Tibial nerve (tissue), 4 donors: ENCODE measurements around the gene BGLAP. TPM values are rescaled to one million over a fixed set of nuclear protein-coding genes. Genes with fewer than 3 reads are reported as not detected.

Source experiments
- DNase-seq, 2 donors: peaks; one replicate each; pipeline ENCODE4 v3.0.0-alpha.2; 2019; ENCODE audit warnings: low spot score in 2 of 2
- H3K27ac ChIP-seq, 4 donors: fragments of 200-600 bp; sonication (generic) in 3 of 4; one replicate each; pipeline ENCODE4 v1.5.1; 2017 to 2019; ENCODE audit warnings: mild to moderate bottlenecking in 1 of 4
- H3K27me3 ChIP-seq, 2 donors: fragments of 200-600 bp; sonication (generic) in 1 of 2; one replicate each; pipeline versions ENCODE4 v1.5.1 to v1.6.0; 2017 to 2019
- H3K36me3 ChIP-seq, 3 donors: fragments of 200-600 bp; sonication (generic); one replicate each; pipeline ENCODE4 v1.5.1; 2018 to 2019
- H3K4me1 ChIP-seq, 4 donors: fragments of 200-600 bp; sonication (generic) in 3 of 4; one replicate each; pipeline ENCODE4 v1.5.1; 2017 to 2019
- H3K4me3 ChIP-seq, 4 donors: fragments of 200-600 bp; sonication (generic) in 3 of 4; one replicate each; pipeline ENCODE4 v1.5.1; 2017 to 2019; ENCODE audit warnings: mild to moderate bottlenecking in 1 of 4, moderate library complexity in 1 of 4
- H3K9me3 ChIP-seq, 4 donors: fragments of 200-600 bp; sonication (generic) in 3 of 4; one replicate each; pipeline ENCODE4 v1.5.1; 2017 to 2019
- CTCF ChIP-seq, 5 experiments: fragments of 200-600 bp in 3 of 5; fragments of 450-650 bp in 2 of 5; sonication (generic) in 3 of 5; IDR thresholded peaks; one replicate each; pipeline ENCODE4 v1.5.1; 2016 to 2019; ENCODE audit warnings: antibody characterized with exemption in 5 of 5, mild to moderate bottlenecking in 3 of 5, moderate library complexity in 2 of 5
- EP300 ChIP-seq, 2 donors: sonication (generic); formaldehyde crosslinking; IDR thresholded peaks; one replicate each; pipeline ENCODE4 v1.6.1; 2017; ENCODE audit warnings: antibody characterized with exemption in 2 of 2, mild to moderate bottlenecking in 1 of 2
- POLR2A ChIP-seq, 2 donors: fragments of 450-650 bp; IDR thresholded peaks; one replicate each; pipeline ENCODE4 v1.6.1; 2017; ENCODE audit warnings: antibody characterized with exemption in 2 of 2, mild to moderate bottlenecking in 2 of 2, moderate library complexity in 2 of 2
- WGBS, 2 donors: methylation state at CpG; one replicate each; pipeline ENCODE4 v1.1.5; 2018; 5-methylcytosine and 5-hydroxymethylcytosine counted together
- total RNA-seq, 4 donors: library from RNA; depleted of rRNA; stranded (reverse); fragments of >200 nt; gene quantifications; one replicate each; pipeline ENCODE4 v1.1.0, GENCODE V29; 2016

Gene BGLAP
- total RNA-seq, 4 donors from 2014 or later = 2.1 to 5.2 (median 2.7) TPM; not detected in 1

DNA sequence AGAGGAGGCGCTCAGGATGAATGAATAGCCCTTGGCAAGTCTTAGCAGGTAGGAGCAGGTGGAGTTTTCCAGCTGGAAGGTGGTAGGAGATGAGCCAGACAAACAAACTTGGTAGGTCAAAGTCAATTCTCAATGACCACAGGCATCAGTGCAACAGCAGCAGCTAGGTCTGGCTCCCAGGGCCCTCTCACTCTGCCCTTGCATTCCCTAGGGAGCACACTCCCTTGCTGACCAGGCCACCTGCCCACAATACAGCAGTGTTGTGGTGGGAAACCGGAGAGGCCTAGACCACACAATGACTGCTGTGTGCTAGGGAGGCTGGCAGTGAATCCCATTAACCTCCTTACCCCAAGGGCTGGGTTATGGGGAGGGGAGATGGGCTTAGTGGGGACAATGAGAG is 18.9 kb downstream of the BGLAP start:
- no peak for DNase-seq
- H3K4me3 ChIP-seq = no peak overlapping the region
- H3K9me3 ChIP-seq = no peaks in the 10 kb centered on the region
- peaks cover 0 to 15% (median 0%) of the 10 kb centered on the region in 4 donors for H3K4me1 ChIP-seq
- TF ChIP-seq POLR2A (IDR thresholded peaks at IDR 0.05) (no peak), EP300 (IDR thresholded peaks at IDR 0.05) (no peak), CTCF (IDR thresholded peaks at IDR 0.05) (no peak)
- H3K27ac ChIP-seq = peak overlapping the region in 2 of 4 donors; percentile 43 to 56
- H3K27me3 ChIP-seq = no peaks in the 10 kb centered on the region
- 62 to 69% methylated on average over 2 of the region's 2 CpGs for WGBS, 2 donors
- peaks cover 10 to 100% (median 40%) of the 10 kb centered on the region in 3 donors for H3K36me3 ChIP-seq

- TF ChIP-seq CTCF (IDR thresholded peaks at IDR 0.05) (no peak), POLR2A (IDR thresholded peaks at IDR 0.05) (no peak), EP300 (IDR thresholded peaks at IDR 0.05) (no peak)
- 78 to 80% methylated on average over 9 of the region's 9 CpGs for WGBS, 2 donors
Observed at GRCh38 chr1:156262461-156263287, 20.7 kb downstream of the BGLAP start.

DNA sequence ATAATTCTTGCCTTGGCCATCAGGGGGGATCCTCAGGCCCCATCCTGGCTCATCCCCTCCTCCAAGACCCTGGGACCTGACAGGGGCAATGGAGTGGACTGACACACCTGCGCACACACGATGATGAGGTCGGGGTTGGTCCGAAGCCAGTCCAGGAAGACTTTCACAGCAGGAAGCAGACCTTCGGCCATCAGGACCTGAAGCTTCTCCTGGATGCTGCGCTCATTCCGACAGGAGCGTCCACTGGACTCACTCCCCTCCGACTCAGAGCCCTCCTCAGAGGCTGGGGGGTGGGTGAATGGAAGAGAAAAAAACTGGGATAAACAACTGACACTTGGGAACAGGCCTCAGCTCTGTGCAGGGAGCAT is 21.3 kb downstream of the BGLAP start:
- H3K4me1 ChIP-seq = peaks cover 0 to 15% (median 0%) of the 10 kb centered on the region in 4 donors
- DNase-seq = no peak
- H3K27ac ChIP-seq = no peak overlapping the region
- peaks cover 10 to 100% (median 53%) of the 10 kb centered on the region in 3 donors for H3K36me3 ChIP-seq
- no peaks in the 10 kb centered on the region for H3K27me3 ChIP-seq
- H3K4me3 ChIP-seq = no peak overlapping the region
- WGBS, 2 donors = 93 to 94% methylated on average over 9 of the region's 9 CpGs
- TF ChIP-seq CTCF (IDR thresholded peaks at IDR 0.05) (no peak), POLR2A (IDR thresholded peaks at IDR 0.05) (no peak), EP300 (IDR thresholded peaks at IDR 0.05) (no peak)
- H3K9me3 ChIP-seq = no peaks in the 10 kb centered on the region

More at GRCh38 chr1:156262461-156263287, 20.7 kb downstream of the BGLAP start:
- Histone ChIP-seq H3K36me3 (peaks cover 10 to 100% (median 57%) of the 10 kb centered on the region in 3 donors), H3K27ac (no peak overlapping the region), H3K4me1 (peaks cover 0 to 15% (median 0%) of the 10 kb centered on the region in 4 donors), H3K27me3 (no peaks in the 10 kb centered on the region), H3K9me3 (no peaks in the 10 kb centered on the region), H3K4me3 (no peak overlapping the region)
- no peak for DNase-seq

- H3K27ac ChIP-seq = no peak overlapping the region
- no peak for DNase-seq
- 89% methylated on average over 13 of the region's 13 CpGs for WGBS, 2 donors
- H3K36me3 ChIP-seq = peaks cover 4 to 100% (median 34%) of the 10 kb centered on the region in 3 donors
- no peaks in the 10 kb centered on the region for H3K9me3 ChIP-seq
- H3K4me1 ChIP-seq = peaks cover 0 to 8% (median 0%) of the 10 kb centered on the region in 4 donors
- H3K4me3 ChIP-seq = no peak overlapping the region
- H3K27me3 ChIP-seq = no peaks in the 10 kb centered on the region
- TF ChIP-seq POLR2A (IDR thresholded peaks at IDR 0.05) (no peak), CTCF (IDR thresholded peaks at IDR 0.05) (no peak), EP300 (IDR thresholded peaks at IDR 0.05) (no peak)
Observed at GRCh38 chr1:156266051-156266450, 24.1 kb downstream of the BGLAP start.

DNA sequence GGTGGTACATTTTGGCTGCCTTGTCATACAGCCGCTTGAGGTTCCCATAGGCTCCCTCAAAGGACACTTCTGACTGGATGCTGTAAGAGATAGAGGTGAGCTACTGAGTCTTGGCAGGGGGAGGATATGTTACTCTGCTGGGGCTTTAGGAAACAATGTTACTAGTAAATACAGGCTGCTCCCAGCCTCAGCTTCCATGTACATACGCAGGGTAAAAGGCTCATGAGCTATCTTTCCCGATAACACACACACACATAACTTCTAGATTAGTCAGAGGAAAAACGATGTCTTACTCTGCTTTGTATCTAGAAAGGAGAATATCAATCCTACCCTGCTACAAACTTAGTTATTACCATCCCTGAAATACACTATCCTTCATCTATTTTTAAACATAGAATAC is 26.4 kb downstream of the BGLAP start:
- H3K27me3 ChIP-seq = no peaks in the 10 kb centered on the region
- no peak overlapping the region for H3K4me3 ChIP-seq
- no peak for DNase-seq
- WGBS, 2 donors = 86 to 92% methylated on average over 4 of the region's 4 CpGs
- H3K4me1 ChIP-seq = no peaks in the 10 kb centered on the region
- H3K9me3 ChIP-seq = no peaks in the 10 kb centered on the region
- H3K27ac ChIP-seq = no peak overlapping the region
- no peak for TF ChIP-seq EP300 (IDR thresholded peaks at IDR 0.05)
- H3K36me3 ChIP-seq = peaks cover 6 to 100% (median 43%) of the 10 kb centered on the region in 3 donors
